ENCODE results near the gene SYNGR2.
"Not testable (repeated sequence)": the region's sequence is repeated elsewhere in the genome, so short reads cannot be mapped to it uniquely, and the experiment has no call there.

Gene SYNGR2

DNA sequence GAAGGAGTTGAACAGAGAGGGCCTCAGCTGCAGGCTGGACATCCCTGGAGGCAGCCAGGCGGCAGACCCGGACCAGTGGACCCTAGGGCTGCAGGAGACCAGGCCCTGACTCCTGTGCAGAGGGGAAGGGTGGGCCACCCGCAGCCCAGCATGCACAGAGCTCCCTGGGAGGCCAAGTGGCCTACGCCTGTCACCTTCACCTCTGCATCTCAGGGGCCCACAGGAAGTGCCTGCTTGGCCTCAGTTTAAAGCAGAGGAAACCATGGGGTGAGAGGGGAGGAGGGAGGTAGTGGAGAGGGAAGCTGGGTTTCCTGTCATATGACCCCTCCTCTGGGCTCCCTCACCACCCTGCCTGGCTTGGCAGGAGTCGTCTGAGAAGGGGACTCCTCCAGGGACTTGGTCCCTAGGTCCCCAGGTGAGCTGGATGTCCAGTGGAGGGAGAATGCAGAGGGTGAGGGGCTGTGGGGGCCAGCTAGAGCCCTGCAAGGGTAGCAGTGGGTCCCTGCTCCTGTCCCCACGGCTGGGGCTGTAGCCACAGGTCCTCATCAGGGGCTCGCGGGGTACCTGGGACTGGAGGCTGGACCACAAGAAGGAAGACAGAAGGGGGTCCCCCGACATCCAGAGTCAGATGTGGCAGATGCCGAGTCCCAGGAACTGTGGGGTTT, 37.8 kb upstream of the SYNGR2 start, which contains the start of gene TMC8:
Gene TMC8 (plus strand): TSS at position 335 of the 665 bp plus-strand sequence. CDS start 818 bp downstream, outside the sequence.
- DNase-seq, result peak; percentile 90

DNA sequence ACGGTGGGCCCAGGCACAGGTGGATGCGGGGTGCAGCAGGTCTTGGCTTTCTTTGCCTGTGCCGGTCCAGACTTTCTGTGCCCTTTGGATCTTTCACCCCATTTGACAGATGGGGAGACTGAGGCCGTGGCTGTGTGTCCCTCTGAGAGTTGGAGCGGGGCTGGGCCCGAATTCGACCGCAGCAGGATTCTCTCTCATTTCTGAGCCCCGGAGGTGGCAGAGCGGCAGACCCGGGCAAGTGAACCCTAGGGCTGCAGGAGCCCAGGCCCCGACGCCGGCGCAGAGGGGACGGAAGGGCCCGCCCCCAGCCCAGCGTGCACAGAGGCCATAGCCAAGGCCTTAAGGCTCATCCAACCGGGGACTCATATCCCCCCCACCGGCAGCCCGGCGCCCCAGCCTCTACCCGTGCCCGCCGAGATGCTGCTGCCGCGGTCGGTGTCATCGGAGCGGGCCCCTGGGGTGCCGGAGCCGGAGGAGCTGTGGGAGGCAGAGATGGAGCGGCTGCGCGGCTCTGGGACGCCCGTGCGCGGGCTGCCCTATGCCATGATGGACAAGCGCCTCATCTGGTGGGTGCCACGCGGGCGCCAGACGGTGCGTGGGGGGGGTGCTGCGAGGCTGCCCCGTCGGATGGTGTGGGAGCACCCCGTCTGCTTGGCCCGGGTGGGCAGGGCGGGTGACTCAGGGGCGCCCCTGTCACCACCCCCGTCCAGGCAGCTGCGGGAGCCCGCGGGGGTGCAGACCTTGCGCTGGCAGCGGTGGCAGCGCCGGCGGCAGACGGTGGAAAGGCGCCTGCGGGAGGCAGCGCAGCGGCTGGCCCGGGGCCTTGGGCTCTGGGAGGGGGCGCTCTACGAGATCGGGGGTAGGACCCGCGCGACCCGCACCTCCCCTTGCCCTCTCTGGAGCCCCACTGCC, 37.0 kb upstream of the SYNGR2 start:
- peak; percentile 65 for DNase-seq

DNA sequence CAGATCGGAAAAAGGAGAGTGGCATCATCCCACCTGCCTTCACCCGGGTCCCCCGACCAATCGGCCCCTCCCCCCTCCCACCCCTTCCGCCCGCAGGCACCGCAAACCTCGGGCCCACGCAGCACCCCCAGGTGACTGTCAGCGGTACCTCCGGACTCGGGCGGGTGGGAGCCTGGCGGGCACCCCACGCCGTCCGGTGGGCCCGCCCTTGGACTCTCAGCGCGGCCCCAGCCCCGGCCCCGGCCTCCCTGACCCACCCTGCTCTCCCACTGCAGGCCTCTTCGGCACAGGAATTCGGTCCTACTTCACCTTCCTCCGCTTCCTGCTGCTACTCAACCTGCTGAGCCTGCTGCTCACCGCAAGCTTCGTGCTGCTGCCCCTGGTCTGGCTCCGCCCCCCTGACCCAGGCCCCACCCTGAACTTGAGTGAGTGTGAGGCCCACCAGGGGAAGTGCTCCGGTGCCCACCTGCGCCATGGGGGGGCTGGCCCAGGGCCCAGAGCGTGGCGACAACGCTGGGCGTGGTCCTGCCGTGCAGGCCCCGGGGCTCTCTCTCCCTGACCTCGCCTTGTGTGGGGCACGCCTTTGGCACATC, 36.2 kb upstream of the SYNGR2 start:
- peak; percentile 86 for DNase-seq

DNA sequence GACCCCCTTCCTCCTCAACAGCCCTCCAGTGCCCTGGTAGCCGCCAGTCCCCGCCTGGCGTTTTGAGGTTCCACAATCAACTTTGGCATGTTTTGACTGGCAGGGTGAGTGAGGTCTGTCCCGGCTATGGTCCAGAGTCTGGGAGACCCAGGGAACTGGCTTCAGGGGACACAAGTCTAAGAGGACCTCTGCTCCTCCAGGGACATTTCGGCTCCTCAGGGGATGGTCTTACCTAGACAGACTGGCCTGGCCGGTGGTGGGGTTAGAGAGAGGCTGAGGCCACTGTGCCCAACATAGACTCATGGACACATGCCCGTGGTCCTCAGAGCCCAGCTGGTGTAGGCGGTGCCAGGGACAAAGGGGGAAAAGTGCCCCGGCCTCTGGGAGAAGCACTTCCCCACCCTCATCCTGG, 35.6 kb upstream of the SYNGR2 start:
- no peak for DNase-seq

DNA sequence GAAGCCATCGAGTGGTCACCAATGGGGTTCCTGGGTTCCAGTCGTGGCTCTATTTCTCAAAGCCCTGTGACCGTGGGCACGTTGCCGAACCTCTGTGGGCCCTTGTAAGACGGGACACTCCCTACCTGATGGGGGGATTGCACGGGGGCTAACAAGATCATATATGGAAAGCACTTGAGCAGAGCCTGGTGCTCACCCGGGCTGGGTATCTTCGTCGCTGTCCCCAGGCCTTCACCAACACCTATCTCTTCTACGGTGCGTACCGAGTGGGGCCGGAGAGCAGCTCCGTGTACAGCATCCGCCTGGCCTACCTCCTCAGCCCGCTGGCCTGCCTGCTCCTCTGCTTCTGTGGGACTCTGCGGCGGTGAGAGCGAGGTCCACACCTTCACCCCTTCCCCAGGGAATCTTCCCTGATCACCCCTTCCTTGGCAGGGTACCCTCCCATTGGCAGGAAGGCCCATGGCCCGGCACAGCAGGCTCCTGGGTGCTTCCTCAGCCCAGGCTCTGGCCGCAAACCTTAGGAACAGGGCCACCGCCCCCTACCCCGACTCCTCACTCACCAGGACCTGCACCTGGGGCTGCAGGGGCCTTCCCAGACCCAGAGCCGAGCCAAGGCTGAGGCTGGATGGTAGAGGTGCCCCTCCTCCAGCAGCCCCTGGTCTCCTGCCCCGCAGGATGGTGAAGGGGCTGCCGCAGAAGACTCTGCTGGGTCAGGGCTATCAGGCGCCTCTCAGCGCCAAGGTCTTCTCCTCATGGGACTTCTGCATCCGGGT, 35.0 kb upstream of the SYNGR2 start:
- DNase-seq, result no peak

DNA sequence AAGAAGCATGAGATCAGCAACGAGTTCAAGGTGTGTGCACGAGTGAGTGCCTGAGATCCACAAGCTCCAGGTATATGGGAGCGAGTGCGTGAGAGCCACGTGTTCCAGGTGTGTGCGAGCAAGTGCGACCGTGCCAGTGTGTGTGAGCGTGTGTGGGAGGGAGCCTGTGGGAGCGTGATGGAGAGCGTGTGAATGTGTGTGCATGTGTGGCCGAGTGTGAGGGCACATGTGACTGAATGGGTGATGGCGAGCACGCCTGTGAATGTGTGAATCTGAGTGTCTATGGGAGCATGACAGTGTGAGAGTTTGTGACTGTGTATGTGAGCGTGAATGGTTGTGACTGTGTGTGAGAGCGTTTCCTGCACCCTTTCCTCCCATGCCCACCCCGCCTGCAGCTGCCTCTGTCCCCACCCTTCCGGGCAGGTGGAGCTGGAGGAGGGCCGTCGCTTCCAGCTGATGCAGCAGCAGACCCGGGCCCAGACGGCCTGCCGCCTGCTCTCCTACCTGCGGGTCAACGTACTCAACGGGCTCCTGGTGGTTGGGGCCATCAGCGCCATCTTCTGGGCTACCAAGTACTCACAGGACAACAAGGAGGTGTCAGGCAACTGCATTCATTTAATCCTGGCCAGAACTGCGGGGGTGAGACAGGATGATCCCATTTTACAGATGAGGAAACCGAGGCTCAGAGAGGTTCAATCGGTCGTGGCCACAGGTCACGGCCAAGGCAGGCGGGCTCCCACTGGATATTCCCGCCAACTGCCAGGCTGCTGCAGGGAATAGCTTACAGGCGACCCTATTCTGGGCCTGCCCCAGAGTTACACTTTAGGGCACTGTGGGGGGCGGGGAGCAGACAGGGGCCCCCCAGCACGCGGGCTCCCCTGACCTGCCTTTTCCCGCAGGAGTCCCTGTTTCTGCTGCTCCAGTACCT, 34.1 kb upstream of the SYNGR2 start:
- peak; percentile 59 for DNase-seq

DNA sequence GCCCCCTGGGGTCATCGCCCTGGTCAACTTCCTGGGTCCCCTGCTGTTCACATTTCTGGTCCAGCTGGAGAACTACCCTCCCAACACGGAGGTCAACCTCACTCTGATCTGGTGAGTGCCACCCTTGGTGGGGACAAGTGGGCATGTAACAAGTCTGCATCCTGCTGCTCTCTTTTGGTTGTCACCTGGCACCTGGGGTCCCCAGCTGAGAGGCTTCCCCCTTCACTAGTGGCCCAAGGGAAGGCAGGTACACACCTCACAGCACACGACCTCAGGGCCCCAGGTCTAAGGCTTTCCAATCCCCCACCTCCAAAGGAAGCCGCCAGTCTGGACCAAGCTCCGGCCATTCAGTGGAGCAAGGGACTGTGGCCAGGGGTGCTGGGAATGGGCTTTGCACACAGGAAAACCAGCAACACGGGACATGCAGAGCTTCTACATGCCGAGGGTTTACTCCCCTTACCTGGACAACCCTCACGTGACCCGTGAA, 33.4 kb upstream of the SYNGR2 start:
- no peak for DNase-seq

DNA sequence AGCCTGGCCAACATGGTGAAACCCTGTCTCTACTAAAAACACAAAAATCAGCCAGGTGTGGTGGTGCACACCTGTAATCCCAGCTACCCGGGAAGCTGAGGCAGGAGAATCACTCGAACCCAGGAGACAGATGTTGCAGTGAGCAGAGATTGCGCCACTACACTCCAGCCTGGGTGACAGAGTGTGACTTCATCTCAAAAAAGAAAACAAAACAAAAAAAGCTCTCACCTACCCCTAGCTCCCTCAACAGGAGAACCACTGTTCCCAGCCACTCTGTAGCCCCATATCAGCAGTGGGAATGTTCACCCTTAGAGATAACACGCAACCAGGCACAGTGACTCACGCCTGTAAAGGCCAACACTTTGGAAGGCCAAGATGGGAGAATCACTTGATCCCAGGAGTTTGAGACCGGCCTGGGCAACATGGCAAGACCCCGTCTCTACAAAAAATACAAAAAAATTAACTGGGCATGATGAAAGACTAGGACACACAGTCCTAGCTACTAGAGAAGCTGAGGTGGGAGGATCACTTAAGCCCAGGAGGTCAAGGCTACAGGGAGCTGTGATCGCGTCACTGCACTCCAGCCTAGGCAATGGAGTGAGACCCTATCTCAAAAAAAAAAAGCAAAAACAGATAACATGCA, 32.4 kb upstream of the SYNGR2 start:
- no peak for DNase-seq

DNA sequence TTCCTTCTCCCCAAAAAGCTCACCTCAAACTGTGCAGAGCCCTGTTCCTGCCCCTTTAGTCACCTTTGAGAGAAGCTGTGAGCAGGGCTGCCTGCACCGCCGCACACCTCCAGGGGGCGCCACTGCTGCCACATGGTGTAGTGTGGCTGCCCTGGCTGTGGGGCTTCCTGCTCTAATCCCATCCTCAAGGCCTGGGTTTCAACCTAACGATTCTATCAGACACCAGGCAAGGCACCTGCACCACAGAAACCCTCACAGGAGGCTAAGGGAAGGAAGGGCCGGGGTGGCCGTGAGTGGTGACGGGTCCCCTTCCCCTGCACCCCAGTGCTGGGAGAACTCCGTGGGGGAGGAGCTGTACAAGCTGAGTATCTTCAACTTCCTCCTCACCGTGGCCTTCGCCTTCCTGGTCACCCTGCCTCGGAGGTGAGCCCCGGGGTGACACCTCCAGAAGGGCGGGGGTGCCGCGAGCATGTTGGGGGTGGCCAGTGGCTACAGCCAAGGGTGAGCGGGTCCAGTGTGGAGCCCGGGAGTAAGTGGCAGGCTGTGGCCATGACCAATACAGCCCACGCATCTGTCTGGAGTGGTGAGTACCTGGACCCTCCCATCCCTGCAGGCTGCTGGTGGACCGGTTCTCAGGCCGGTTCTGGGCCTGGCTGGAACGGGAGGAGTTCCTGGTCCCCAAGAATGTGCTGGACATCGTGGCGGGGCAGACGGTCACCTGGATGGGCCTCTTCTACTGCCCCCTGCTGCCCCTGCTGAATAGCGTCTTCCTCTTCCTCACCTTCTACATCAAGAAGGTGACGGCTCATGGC, 30.8 kb upstream of the SYNGR2 start:
- peak; percentile 51 for DNase-seq

DNA sequence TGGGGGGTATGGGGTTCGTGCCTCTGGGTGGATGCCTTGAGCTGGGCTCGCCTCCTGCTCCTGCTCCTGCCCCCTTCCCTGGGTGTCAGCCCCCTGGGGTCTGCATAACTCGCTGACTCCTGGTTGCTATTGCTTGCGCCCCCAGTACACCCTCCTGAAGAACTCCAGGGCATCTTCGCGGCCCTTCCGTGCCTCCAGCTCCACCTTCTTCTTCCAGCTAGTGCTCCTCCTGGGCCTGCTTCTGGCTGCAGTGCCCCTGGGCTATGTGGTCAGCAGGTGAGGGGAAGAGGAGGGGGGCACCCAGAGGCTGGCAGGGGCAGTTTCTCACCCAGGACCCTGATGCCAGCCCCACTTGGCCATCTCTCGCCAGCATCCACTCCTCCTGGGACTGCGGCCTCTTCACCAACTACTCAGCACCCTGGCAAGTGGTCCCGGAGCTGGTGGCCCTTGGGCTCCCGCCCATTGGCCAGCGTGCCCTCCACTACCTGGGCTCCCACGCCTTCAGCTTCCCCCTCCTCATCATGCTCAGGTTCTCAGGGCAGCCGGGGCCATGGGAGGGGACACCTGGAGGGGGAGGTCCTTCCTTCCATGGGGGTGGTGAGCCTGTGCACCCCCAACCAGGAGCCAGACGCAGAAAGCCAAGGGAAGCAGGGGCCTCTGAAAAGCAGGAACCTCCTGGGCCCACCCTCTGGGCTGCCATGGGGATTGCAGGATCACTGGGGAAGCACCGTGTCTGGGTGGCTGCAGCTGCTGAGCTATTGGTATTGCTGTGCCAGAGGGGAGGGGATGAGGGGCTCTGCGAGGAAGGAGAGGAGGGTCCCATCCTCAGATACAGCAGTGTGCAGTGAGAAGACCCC, 29.9 kb upstream of the SYNGR2 start:
- DNase-seq, result no peak

DNA sequence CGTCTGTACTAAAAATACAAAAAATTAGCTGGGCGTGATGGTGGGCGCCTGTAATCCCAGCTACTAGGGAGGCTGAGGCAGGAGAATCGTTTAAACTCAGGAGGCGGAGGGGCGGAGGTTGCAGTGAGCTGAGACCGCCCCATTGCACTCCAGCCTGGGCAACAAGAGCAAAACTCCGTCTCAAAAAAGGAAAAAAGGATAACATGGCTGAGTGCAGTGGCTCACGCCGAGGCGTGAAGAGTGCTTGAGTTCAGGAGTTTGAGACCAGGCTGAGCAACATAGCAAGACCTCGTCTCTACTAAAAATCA, 28.6 kb upstream of the SYNGR2 start:
- DNase-seq, result not testable (repeated sequence)

DNA sequence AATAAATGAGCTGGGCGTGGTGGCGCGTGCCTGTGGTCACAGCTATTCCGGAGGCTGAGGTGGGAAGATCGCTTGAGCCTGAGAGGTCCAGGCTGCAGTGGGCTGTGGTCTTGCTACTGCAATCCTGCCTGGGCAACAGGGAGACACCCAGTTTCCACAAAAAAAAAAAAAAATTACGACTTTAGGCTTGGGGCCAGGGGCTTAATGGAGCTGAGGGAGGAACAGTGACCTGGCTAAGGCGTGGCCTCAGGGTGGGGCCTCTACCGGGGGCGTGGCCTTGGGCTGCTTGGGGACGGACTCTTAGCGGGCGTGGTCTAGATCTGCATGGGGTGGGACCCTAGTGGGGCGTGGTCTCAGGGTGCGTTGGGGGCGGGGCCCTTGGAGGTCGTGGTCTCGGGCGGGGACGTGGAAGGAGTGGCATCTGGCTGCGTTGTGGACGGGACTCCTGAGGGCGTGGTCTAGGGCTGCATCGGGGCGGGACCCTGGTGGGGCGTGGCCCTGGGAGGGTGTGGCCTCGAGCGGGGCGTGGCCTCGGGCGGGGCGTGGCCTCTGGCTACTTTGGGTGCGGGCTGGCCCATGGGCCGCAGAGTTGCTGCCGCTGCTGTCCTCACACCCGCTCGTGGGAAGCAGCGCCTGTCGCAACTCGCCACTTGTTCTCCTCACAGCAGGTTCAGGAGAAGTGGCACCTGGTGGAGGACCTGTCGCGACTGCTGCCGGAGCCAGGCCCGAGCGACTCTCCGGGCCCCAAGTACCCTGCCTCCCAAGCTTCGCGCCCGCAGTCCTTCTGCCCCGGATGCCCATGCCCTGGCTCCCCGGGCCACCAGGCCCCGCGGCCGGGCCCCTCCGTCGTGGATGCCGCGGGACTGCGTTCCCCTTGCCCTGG, 28.0 kb upstream of the SYNGR2 start:
- DNase-seq, result peak; percentile 93

DNA sequence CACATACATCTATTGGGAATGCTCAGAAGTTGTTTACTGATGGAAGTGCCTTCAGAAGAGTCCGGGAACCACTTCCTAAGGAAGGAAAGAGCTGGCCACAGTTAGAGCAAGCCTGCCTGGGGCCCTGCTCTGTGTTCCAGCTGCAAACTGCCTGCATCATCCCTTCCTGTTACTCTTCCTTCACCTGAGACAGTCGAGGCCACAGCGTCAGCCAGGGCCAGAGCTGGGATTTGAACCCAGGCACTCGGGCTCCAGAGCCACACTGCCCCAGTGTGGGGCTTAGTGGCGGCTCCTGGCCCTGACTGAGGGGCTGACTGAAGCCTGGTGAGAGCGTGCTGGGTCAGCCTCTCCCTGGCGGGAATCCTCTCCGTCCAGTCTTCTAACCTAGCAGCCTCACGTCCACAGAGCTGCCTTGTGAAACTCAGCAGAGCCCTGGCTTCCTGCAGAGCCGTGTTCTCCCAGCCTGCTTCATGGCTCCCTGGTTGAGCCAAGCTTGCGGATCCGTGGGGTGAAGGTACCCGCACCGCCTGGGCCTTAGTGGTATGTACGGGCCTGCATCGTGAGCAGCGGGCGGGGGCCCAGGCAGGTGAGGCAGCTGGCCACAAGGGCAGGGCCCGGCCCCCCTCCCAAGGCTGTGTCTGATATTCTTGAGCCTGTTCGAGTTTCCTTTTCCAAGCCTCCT, 26.8 kb upstream of the SYNGR2 start:
- no peak for DNase-seq

DNA sequence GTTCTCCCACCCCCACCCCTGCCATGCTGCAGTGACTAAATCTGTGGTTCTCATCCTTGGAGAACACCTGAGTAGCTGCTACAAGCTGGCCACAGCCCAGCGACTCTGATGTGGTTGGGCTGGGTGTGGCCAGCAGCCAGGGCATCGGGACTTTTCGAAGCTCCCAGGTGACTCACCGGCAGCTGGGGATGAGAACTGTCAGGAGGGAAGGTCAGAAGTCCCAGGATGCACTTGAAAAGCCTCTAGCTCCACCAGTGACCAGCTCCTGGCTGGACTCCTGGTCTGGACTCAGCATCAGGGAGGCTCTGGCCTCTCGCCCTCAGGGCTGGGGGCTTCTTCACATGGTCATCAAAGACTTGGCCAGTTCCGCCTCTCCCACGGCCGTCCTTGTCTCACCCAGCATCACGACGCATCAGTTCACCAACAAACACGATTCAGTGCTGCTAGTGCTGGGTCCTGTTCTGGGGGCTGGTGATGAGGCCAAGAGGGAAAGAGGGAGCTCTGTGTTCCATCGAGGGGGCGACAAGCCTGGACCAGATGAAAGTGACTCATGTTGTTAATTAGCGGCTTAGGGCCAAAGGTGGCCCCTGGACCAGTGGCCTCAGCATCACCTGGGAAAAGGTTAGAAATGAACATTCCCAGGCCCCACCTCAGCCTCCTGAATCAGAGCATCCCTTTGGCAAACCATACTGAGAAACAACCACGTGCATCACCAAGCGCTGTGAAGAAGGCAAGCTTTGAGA, 26.1 kb upstream of the SYNGR2 start:
- peak; percentile 75 for DNase-seq

DNA sequence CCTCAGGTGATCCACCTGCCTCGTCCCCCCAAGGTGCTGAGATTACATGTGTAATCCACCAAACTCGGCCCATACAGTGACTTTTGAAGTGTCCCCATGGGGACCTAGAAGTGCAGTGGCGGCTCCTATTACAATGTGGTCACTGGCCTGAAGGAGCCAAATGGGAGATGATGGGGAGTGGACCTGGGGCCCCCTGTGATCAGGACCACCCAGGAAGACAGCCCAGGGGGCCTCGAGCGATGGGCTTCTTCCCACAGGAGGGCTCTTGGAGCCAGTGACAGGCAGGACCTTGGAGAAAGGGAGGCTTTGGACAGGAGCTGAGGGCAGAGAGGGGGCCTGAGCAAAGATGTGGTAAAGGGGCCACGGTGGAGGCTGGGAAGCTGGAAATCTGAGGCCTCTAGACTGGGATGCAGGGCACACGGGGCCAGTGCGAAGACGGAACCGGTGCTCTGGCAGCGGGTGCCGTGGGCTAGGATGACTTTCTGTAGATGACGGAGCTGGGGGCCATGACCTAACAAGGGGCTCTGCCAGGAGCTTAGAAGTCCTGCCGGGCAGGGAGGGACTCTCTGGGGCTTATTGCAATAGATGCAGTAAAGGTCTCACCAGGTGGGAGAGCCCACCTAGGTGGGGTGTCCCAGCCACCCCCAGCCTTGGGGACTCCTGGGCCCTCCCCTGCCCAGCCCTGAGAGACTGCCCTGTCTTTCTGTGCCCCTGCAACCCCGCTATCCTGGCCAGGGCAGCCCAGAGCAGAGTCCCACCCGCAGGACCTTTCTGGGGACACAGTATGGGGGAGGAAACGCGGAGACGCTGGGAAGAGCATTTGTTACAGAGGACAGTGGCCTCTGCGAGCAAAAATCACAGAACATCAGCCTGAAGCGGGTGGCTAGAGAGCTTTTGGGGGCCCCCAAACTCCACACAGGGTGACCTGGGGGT, 24.9 kb upstream of the SYNGR2 start:
- DNase-seq, result no peak

All from RPMI8226 (cell line).